Measurements from ENCODE around the gene TBX1.

The TBX1 gene

DNA sequence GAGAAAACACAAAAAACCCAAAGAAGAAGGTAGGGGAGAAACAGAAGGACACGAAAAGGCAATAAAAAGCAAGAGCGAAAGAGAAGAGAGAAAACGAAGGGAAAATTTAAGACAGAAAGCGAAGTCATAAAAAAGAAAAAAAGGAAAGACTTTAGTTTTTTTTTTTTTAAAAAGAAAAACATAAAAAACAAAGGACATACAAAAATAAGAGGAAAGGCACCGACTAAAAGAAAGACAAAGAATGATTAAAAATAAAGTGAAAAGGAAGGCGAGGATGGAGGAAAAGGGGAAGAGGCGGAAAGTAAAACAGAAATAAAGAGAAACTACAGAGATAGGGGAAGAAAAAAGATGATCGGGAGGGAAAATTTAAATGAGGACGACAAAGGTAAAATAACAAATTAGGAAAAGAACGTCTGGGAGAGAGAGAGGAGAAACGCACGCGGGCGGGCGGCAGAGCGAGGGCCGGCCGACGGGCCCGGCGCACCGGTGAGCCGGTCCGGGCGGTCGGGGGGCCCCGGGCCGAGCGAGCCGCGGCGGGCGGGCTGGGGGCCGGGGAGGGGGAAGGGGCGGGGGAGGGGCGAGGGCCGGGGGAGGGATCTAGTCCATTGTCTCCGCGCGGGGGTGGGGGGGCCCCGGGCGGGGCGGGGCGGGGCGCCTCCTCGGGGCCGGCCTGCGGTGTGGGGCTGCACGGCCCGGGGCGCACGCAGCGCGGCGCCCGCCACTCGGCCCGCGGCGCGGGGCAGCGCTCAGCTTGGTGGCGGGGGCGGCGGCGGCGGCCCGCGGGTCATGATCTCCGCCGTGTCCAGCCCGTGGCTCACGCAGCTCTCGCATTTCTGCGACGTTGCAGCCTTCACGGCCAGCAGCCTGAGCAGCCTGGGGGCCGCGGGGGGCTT is at the start of gene TBX1:
Gene TBX1 (plus strand): TSS at position 721 of the 893 bp plus-strand sequence. CDS start 66 bp downstream, at position 787.
- TF ChIP-seq GATA2 (IDR thresholded peaks at IDR 0.05; ENCODE audit: low read depth, low read length) (no peak), GATA3 (IDR thresholded peaks at IDR 0.05; ENCODE audit: low read depth, low read length) (no peak)

DNA sequence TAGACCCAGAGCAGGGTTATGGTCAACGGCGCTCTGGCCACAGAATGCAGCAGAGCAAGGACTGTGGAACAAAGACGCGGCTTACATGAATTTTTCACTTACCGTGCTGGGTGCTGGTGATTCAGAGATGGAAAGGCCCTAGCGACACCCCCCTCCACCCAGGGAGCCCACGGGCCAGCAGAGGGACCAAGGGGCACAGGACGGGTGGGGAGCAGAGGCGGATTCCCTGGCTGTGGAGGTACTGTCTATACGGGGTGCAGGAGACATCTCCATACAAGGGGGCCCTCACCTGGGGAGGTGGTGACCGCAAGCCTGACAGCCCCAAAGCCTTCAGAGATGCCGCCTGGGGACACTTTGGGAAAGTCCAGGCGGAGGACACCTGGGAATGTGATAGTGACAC is 47.3 kb upstream of the TBX1 start:
- no peak for TF ChIP-seq GATA3 (IDR thresholded peaks at IDR 0.05; ENCODE audit: low read depth, low read length)
- TF ChIP-seq GATA2 (IDR thresholded peaks at IDR 0.05; ENCODE audit: low read depth, low read length) = no peak

DNA sequence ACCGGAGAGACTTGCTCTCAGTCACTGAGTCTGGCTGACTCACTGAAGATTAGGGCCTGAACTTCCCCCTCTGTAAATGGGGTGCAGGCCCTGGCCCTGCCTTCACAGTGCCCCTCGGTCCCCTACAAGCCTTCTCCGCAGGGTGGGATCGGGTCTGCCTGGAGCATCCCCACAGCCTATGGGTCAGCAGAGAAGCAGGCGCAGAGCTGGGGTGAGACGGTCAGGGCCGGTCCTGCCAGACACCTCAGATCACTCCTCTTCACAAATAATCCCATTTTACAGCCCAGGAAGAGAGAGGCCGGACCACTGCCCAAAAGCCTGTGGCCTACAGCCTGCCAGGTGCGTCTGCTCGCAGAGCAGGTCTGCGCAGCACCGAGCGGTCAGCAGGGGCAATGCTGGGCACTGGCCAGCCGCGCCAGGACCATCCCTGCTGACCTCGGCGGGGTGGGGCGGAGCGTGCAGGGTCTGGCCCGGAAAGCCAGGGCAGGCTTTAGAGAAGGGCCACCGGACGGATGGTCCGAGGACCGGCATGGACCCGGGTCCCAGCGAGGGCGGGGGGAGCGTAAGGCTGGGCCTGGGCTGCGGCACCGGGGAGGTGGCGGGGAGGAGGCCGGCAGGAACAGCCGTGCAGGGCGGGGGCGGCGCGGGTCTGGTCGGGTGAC is 46.8 kb upstream of the TBX1 start:
- TF ChIP-seq GATA3 (IDR thresholded peaks at IDR 0.05; ENCODE audit: low read depth, low read length) (no peak), GATA2 (IDR thresholded peaks at IDR 0.05; ENCODE audit: low read depth, low read length) (no peak)

GRCh38 chr22:19714312-19715187 is 46.0 kb upstream of the TBX1 start, which contains the start of gene SEPTIN5:
TSS of gene SEPTIN5 (plus strand) at chr22:19714503. CDS start at chr22:19714589, 86 bp downstream.
- TF ChIP-seq GATA3 (IDR thresholded peaks at IDR 0.05; ENCODE audit: low read depth, low read length) (no peak), GATA2 (IDR thresholded peaks at IDR 0.05; ENCODE audit: low read depth, low read length) (no peak)

DNA sequence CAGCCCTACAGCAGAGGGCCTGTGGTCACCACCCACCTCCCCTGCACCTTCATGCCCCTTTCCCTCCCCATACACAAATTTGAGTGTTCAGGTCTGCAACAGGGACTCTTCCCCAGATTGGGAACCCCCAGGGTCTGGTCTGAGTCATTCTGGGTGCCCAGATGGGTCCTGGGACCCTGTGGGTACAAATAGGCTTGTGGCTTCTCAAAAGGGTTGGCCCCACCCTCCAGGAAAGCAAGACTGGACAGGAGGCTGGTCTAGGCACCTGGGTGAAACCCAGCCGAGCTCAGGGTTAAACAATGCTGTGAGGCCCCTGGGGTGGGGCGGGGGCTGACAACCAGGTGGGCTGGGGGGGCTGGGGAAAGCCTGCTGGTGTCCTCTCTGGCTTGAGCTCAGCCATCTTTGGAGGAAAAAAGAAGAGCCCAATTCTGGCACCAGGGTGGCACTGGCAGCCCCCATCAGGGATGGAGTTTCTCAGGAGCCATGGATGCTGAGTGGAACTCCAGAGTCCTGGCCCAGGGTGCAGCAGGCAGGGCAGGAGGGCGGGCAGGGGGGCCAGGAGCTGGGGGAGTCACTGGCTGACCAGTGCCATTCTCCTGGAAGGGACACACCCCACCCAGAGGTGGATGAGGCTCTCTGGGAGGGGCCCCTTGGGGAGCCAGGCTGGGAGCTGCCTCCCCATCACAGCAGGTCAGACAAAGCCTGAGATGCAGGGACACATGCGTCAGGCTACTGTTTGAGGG is 45.2 kb upstream of the TBX1 start:
- TF ChIP-seq GATA2 (IDR thresholded peaks at IDR 0.05; ENCODE audit: low read depth, low read length) (no peak), GATA3 (IDR thresholded peaks at IDR 0.05; ENCODE audit: low read depth, low read length) (no peak)

DNA sequence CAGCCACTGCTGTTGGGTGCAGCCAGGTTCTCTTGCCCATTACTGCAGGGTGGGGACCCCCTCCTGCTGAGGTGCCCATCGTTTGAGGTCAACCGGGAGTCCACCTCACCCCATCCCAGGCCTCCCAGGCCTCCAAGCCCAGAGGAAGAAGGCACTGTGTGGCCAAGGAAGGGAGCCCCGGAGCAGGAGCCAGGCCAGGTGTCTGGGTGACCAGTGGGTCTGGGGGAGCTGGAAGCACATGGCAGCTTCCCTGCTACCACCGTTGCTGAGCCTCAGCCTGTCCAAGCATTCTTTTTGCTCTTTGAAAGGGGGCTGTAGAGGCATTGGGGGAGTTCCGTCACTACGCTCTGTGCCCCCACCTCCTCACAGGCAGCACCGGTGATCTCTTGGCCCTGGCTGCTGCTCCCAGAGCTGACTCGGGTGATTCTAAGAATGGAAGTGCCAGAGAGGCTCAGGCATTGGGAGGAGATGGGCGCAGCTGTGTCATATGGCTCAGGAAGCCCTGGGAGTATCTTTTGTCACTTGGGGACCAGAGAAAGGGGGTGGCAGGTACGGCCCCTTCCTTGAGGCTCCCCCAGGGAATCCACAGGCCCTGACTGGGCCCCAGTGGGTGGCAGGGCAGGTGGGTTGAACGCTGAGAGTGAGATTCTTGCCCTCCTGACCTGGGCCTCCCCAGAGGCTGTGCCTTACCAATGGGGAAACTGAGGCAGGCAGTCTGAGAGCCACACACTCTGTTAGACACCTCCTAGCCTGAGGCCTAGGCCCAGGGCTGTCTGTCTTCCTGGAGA is 44.3 kb upstream of the TBX1 start:
- TF ChIP-seq GATA2 (IDR thresholded peaks at IDR 0.05; ENCODE audit: low read depth, low read length) (no peak), GATA3 (IDR thresholded peaks at IDR 0.05; ENCODE audit: low read depth, low read length) (no peak)

GRCh38 chr22:19716829-19717105 is 43.8 kb upstream of the TBX1 start:
- TF ChIP-seq GATA3 (IDR thresholded peaks at IDR 0.05; ENCODE audit: low read depth, low read length) = no peak
- TF ChIP-seq GATA2 (IDR thresholded peaks at IDR 0.05; ENCODE audit: low read depth, low read length) = no peak

GRCh38 chr22:19717181-19717580 is 43.4 kb upstream of the TBX1 start:
- TF ChIP-seq GATA3 (IDR thresholded peaks at IDR 0.05; ENCODE audit: low read depth, low read length) (no peak), GATA2 (IDR thresholded peaks at IDR 0.05; ENCODE audit: low read depth, low read length) (no peak)

GRCh38 chr22:19717691-19718455 is 42.7 kb upstream of the TBX1 start:
- TF ChIP-seq GATA3 (IDR thresholded peaks at IDR 0.05; ENCODE audit: low read depth, low read length) = no peak
- no peak for TF ChIP-seq GATA2 (IDR thresholded peaks at IDR 0.05; ENCODE audit: low read depth, low read length)

- TF ChIP-seq GATA2 (IDR thresholded peaks at IDR 0.05; ENCODE audit: low read depth, low read length) (no peak), GATA3 (IDR thresholded peaks at IDR 0.05; ENCODE audit: low read depth, low read length) (no peak)
Measured at GRCh38 chr22:19718456-19719049, 42.0 kb upstream of the TBX1 start.

DNA sequence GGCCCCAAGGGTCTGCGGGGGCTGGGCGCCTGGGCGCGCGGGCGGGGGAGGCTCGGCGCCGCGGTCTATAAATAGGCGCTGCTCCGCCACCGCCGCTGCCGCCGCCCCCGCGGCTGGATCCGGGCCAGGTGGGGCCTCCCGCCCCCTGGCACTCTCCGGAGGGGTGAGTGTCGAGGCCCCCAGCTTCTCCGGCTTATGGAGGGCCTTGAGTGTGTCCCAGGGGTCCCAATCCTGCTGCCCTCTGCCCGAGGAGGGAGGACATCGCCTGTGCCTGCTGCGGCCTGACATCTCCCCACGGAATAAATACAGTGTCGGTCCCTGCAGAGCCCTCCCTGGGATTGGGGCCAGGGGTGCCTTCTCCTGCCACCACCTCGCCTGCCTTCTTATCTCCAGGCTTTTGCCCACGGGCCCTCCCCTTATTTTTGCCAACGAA is 41.5 kb upstream of the TBX1 start:
- TF ChIP-seq GATA3 (IDR thresholded peaks at IDR 0.05; ENCODE audit: low read depth, low read length) (no peak), GATA2 (IDR thresholded peaks at IDR 0.05; ENCODE audit: low read depth, low read length) (no peak)
